ENCODE measurements around the gene TDRD9.

Gene TDRD9

GRCh38 chr14:103930051-103930604 is 1.9 kb downstream of the TDRD9 start:
- ChIA-PET POLR2A (no interaction called here), CTCF (interaction anchor here (1.0 to 1.5 kb wide), 2 partner anchors 9 to 30 kb away, joined by 3 to 6 read pairs; a partner anchor contains a TSS)
- no peak for TF ChIP-seq CTCF (IDR thresholded peaks at IDR 0.05; ENCODE audit: control extremely low read depth, extremely low read depth, low read depth, missing control alignments)
- DNase-seq (ENCODE audit: extremely low spot score): no peak

- POLR2A ChIA-PET: no interaction called here
- no peak for DNase-seq (ENCODE audit: extremely low spot score)
- TF ChIP-seq CTCF (IDR thresholded peaks at IDR 0.05; ENCODE audit: control extremely low read depth, extremely low read depth, low read depth, missing control alignments): no peak
- CTCF ChIA-PET: interaction anchor here (0.7 to 1.6 kb wide), 5 partner anchors 9 to 61 kb away, joined by 3 to 9 read pairs (median 3); no protein-coding TSS in a partner anchor
These were observed 3.2 kb downstream of the TDRD9 start for GRCh38 chr14:103931422-103931821.

- no peak for TF ChIP-seq CTCF (IDR thresholded peaks at IDR 0.05; ENCODE audit: control extremely low read depth, extremely low read depth, low read depth, missing control alignments)
- DNase-seq (ENCODE audit: extremely low spot score): no peak
- ChIA-PET POLR2A (no interaction called here), CTCF (interaction anchor here (1.1 to 2.2 kb wide), 4 partner anchors 9 to 124 kb away, joined by 3 to 5 read pairs (median 4); partner anchors contain the start of gene RD3L)
These were observed 4.7 kb downstream of the TDRD9 start for GRCh38 chr14:103932791-103933490.

- no peak for TF ChIP-seq CTCF (IDR thresholded peaks at IDR 0.05; ENCODE audit: control extremely low read depth, extremely low read depth, low read depth, missing control alignments)
- CTCF ChIA-PET: interaction anchor here (1.4 kb wide), 1 partner anchor 130 kb away, joined by 3 read pairs; no protein-coding TSS in a partner anchor
- DNase-seq (ENCODE audit: extremely low spot score): no peak
These were observed 6.8 kb downstream of the TDRD9 start for GRCh38 chr14:103935102-103935501.

GRCh38 chr14:103941462-103941861 is 13.2 kb downstream of the TDRD9 start:
- CTCF ChIA-PET: interaction anchor here (0.9 to 1.8 kb wide), 5 partner anchors 8 to 32 kb away, joined by 3 to 4 read pairs (median 3); no protein-coding TSS in a partner anchor
- TF ChIP-seq CTCF (IDR thresholded peaks at IDR 0.05; ENCODE audit: control extremely low read depth, extremely low read depth, low read depth, missing control alignments): no peak
- no peak for DNase-seq (ENCODE audit: extremely low spot score)
- POLR2A ChIA-PET: no interaction called here

More at GRCh38 chr14:103935102-103935501, 6.8 kb downstream of the TDRD9 start:
- POLR2A ChIA-PET: no interaction called here

GRCh38 chr14:103941973-103942736 is 13.9 kb downstream of the TDRD9 start, which contains the start of gene RD3L:
Gene RD3L (minus strand): TSS chr14:103942529. CDS start chr14:103941695, 834 bp downstream.
- CTCF ChIA-PET: interaction anchor here (0.9 to 1.8 kb wide), 6 partner anchors 9 to 32 kb away, joined by 3 to 4 read pairs (median 3); no protein-coding TSS in a partner anchor
- DNase-seq (ENCODE audit: extremely low spot score): no peak
- POLR2A ChIA-PET: no interaction called here
- no peak for TF ChIP-seq CTCF (IDR thresholded peaks at IDR 0.05; ENCODE audit: control extremely low read depth, extremely low read depth, low read depth, missing control alignments)

Data from GM10248 (cell line).